ENCODE data around the gene MAP4K1. TPM values are rescaled to one million over a fixed set of nuclear protein-coding genes. Genes with fewer than 3 reads are reported as not detected.

The MAP4K1 gene
- total and polyA plus RNA-seq, 2 of the 13 experiments (the other 11 are each of a cell fraction or from before 2014, with no cell fraction given), result 0.24 to 0.89 TPM

DNA sequence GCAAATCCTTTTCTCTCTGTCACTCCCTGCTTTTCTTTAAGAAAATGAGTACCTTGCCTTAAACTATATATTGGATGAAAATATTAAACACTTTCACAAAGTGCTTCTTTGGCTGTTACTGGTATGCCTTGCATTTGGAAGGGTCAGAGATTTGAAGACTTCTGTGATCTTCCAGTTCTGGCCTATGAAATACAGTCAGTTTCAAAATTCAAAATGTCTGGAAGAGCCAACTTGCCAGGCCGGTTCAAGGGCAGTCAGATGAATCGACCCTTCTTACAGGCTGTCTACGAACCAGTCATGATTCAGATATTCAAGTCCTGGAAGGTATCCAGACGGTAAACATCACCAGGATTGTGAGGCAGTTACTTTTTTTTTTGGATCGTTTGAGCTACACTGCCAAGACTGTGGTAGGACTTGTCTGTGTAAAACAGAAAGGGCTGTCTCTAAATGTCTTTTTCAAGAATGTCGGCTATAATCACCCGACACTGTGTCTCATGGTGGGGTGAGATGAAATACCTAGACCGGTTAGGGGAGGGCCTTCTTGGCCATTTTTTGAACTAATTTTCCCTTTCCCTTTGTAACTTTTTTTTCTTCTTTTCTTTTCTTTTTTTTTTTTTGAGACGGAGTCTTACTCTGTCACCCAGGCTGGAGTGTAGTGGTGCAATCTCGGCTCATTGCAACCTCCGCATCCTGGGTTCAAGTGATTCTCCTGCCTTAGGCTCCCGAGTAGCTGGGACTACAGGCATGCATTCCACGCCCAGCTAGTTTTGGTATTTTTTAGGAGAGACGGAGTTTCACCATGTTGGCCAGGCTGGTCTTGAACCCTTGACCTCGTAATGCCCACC is 40.9 kb upstream of the MAP4K1 start (continued):
- TF ChIP-seq, protein P1, sequence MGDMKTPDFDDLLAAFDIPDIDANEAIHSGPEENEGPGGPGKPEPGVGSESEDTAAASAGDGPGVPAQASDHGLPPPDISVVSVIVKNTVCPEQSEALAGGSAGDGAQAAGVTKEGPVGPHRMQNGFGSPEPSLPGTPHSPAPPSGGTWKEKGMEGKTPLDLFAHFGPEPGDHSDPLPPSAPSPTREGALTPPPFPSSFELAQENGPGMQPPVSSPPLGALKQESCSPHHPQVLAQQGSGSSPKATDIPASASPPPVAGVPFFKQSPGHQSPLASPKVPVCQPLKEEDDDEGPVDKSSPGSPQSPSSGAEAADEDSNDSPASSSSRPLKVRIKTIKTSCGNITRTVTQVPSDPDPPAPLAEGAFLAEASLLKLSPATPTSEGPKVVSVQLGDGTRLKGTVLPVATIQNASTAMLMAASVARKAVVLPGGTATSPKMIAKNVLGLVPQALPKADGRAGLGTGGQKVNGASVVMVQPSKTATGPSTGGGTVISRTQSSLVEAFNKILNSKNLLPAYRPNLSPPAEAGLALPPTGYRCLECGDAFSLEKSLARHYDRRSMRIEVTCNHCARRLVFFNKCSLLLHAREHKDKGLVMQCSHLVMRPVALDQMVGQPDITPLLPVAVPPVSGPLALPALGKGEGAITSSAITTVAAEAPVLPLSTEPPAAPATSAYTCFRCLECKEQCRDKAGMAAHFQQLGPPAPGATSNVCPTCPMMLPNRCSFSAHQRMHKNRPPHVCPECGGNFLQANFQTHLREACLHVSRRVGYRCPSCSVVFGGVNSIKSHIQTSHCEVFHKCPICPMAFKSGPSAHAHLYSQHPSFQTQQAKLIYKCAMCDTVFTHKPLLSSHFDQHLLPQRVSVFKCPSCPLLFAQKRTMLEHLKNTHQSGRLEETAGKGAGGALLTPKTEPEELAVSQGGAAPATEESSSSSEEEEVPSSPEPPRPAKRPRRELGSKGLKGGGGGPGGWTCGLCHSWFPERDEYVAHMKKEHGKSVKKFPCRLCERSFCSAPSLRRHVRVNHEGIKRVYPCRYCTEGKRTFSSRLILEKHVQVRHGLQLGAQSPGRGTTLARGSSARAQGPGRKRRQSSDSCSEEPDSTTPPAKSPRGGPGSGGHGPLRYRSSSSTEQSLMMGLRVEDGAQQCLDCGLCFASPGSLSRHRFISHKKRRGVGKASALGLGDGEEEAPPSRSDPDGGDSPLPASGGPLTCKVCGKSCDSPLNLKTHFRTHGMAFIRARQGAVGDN (CRISPR knock-in tag; IDR thresholded peaks at IDR 0.05), result no peak
- peak; percentile 21; the same call in 1 of the 2 replicates for TF ChIP-seq NR2F6 (IDR thresholded peaks at IDR 0.05)
- TF ChIP-seq NR2F6 (CRISPR knock-in tag; IDR thresholded peaks at IDR 0.05), result peak; percentile 55
- no peak for TF ChIP-seq ZNF256 (CRISPR knock-in tag; conservative IDR thresholded peaks at IDR 0.05)
- no peak for TF ChIP-seq PHF8 (CRISPR knock-in tag; IDR thresholded peaks at IDR 0.05)
- TF ChIP-seq, protein P2, sequence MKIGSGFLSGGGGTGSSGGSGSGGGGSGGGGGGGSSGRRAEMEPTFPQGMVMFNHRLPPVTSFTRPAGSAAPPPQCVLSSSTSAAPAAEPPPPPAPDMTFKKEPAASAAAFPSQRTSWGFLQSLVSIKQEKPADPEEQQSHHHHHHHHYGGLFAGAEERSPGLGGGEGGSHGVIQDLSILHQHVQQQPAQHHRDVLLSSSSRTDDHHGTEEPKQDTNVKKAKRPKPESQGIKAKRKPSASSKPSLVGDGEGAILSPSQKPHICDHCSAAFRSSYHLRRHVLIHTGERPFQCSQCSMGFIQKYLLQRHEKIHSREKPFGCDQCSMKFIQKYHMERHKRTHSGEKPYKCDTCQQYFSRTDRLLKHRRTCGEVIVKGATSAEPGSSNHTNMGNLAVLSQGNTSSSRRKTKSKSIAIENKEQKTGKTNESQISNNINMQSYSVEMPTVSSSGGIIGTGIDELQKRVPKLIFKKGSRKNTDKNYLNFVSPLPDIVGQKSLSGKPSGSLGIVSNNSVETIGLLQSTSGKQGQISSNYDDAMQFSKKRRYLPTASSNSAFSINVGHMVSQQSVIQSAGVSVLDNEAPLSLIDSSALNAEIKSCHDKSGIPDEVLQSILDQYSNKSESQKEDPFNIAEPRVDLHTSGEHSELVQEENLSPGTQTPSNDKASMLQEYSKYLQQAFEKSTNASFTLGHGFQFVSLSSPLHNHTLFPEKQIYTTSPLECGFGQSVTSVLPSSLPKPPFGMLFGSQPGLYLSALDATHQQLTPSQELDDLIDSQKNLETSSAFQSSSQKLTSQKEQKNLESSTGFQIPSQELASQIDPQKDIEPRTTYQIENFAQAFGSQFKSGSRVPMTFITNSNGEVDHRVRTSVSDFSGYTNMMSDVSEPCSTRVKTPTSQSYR (CRISPR knock-in tag; IDR thresholded peaks at IDR 0.05; ENCODE audit: borderline replicate concordance), result no peak
- no peak for TF ChIP-seq ZNF709 (CRISPR knock-in tag; IDR thresholded peaks at IDR 0.05)
- no peak; the same call in 1 of the 2 replicates for TF ChIP-seq FOXO1 (CRISPR knock-in tag; IDR thresholded peaks at IDR 0.05)
- TF ChIP-seq ZNF678 (CRISPR knock-in tag; IDR thresholded peaks at IDR 0.05), result no peak
- no peak for TF ChIP-seq KDM1A (CRISPR knock-in tag; IDR thresholded peaks at IDR 0.05)
- no peak for TF ChIP-seq ZNF335 (CRISPR knock-in tag; IDR thresholded peaks at IDR 0.05)
- no peak for TF ChIP-seq ZNF12 (CRISPR knock-in tag; IDR thresholded peaks at IDR 0.05)
- no peak for TF ChIP-seq PITX1 (CRISPR knock-in tag; IDR thresholded peaks at IDR 0.05)
- no peak for TF ChIP-seq HOXA9 (CRISPR knock-in tag; IDR thresholded peaks at IDR 0.05; ENCODE audit: borderline replicate concordance)
- TF ChIP-seq, protein P3, sequence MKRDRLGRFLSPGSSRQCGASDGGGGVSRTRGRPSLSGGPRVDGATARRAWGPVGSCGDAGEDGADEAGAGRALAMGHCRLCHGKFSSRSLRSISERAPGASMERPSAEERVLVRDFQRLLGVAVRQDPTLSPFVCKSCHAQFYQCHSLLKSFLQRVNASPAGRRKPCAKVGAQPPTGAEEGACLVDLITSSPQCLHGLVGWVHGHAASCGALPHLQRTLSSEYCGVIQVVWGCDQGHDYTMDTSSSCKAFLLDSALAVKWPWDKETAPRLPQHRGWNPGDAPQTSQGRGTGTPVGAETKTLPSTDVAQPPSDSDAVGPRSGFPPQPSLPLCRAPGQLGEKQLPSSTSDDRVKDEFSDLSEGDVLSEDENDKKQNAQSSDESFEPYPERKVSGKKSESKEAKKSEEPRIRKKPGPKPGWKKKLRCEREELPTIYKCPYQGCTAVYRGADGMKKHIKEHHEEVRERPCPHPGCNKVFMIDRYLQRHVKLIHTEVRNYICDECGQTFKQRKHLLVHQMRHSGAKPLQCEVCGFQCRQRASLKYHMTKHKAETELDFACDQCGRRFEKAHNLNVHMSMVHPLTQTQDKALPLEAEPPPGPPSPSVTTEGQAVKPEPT (CRISPR knock-in tag; IDR thresholded peaks at IDR 0.05; ENCODE audit: low read depth), result no peak

Measured in HepG2 (cell line).